Testis (tissue), 3 donors: Measurements from ENCODE around the gene MEGF11. TPM values are rescaled to one million over a fixed set of nuclear protein-coding genes. Genes with fewer than 3 reads are reported as not detected.
A peak's percentile ranks its signal among the peaks of the same experiment; 100 is the strongest.

Source experiments
- DNase-seq: peaks from one replicate; pipeline ENCODE4 v3.0.0-alpha.2; 2019
- H3K27ac ChIP-seq, 2 donors: fragments of 200-600 bp; sonication (generic); one replicate each; pipeline ENCODE4 v1.5.1; 2019
- H3K27me3 ChIP-seq: fragments of 200-600 bp; sonication (generic); one replicate; pipeline ENCODE4 v1.5.1; 2019
- H3K36me3 ChIP-seq: fragments of 200-600 bp; sonication (generic); one replicate; pipeline ENCODE4 v1.5.1; 2017; ENCODE audit warnings: low read depth; ENCODE audit errors: missing control alignments
- H3K4me1 ChIP-seq: fragments of 200-600 bp; sonication (generic); one replicate; pipeline ENCODE4 v1.5.1; 2019
- H3K4me3 ChIP-seq, 2 donors: fragments of 200-600 bp; sonication (generic); one replicate each; pipeline ENCODE4 v1.5.1; 2017 to 2019
- H3K9me3 ChIP-seq: fragments of 200-600 bp; sonication (generic); one replicate; pipeline ENCODE4 v1.5.1; 2017
- POLR2A ChIP-seq: fragments of 450-650 bp; IDR thresholded peaks from one replicate; pipeline ENCODE4 v1.6.1; 2017; ENCODE audit warnings: antibody characterized with exemption, mild to moderate bottlenecking, moderate library complexity
- WGBS, 2 donors: methylation state at CpG; one replicate each; pipeline ENCODE4 v1.1.5; 2018; 5-methylcytosine and 5-hydroxymethylcytosine counted together
- intact Hi-C: fragments of 100-400 bp; cut with DNase I; formaldehyde crosslinking; loops from one replicate; pipeline ENCODE4 v1.15.1; 2023; ENCODE audit warnings: low total_unique reads
- polyA plus RNA-seq: library from polyadenylated mRNA; stranded (reverse); fragments of 350-450 nt; fragmentation: Illumina TruSeq; extraction: RNeasy Lipid Tissue Mini Kit (QIAGEN cat#74804); gene quantifications from one replicate; pipeline ENCODE4 v1.2.3, GENCODE V29; 2014; ENCODE audit warnings: low read depth, low replicate concordance; ENCODE audit not compliant: insufficient read depth
- total RNA-seq, 2 donors: library from RNA; depleted of rRNA; stranded (reverse); fragments of >200 nt; gene quantifications; one replicate each; pipeline ENCODE4 v1.2.3, GENCODE V29; 2016
- TF ChIP-seq, protein P1 (sequence below), 3 experiments: fragments of 450-650 bp in 2 of 3; fragments of 200-600 bp in 1 of 3; sonication (generic) in 1 of 3; IDR thresholded peaks; one replicate each; pipeline ENCODE4 v1.5.1; 2016 to 2019; ENCODE audit warnings: antibody characterized with exemption in 3 of 3, mild to moderate bottlenecking in 2 of 3, moderate library complexity in 1 of 3

MEGF11 gene
- total and polyA plus RNA-seq, 3 donors from 2014 or later, result 4.5 to 18.7 (median 8.6) TPM

GRCh38 chr15:66144978-66145725, 108.4 kb downstream of the MEGF11 start:
- no peaks in the 10 kb centered on the region for H3K4me1 ChIP-seq
- no peak overlapping the region for H3K27ac ChIP-seq
- no peaks in the 10 kb centered on the region for H3K27me3 ChIP-seq
- TF ChIP-seq, protein P1, sequence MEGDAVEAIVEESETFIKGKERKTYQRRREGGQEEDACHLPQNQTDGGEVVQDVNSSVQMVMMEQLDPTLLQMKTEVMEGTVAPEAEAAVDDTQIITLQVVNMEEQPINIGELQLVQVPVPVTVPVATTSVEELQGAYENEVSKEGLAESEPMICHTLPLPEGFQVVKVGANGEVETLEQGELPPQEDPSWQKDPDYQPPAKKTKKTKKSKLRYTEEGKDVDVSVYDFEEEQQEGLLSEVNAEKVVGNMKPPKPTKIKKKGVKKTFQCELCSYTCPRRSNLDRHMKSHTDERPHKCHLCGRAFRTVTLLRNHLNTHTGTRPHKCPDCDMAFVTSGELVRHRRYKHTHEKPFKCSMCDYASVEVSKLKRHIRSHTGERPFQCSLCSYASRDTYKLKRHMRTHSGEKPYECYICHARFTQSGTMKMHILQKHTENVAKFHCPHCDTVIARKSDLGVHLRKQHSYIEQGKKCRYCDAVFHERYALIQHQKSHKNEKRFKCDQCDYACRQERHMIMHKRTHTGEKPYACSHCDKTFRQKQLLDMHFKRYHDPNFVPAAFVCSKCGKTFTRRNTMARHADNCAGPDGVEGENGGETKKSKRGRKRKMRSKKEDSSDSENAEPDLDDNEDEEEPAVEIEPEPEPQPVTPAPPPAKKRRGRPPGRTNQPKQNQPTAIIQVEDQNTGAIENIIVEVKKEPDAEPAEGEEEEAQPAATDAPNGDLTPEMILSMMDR (IDR thresholded peaks at IDR 0.05), result no peak
- TF ChIP-seq POLR2A, result no peak
- DNase-seq, result no peak
- no peaks in the 10 kb centered on the region for H3K36me3 ChIP-seq
- WGBS, 2 donors, result 83 to 87% methylated on average over 8 of the region's 8 CpGs
- intact Hi-C loops, result no loop called here
- H3K9me3 ChIP-seq, result no peaks in the 10 kb centered on the region
- no peak overlapping the region for H3K4me3 ChIP-seq

- intact Hi-C loops, result no loop called here
- Histone ChIP-seq H3K27me3 (no peaks in the 10 kb centered on the region), H3K9me3 (no peaks in the 10 kb centered on the region), H3K36me3 (no peaks in the 10 kb centered on the region), H3K4me1 (peaks cover 10% of the 10 kb centered on the region), H3K4me3 (no peak overlapping the region), H3K27ac (no peak overlapping the region)
- DNase-seq, result no peak
- no peak for TF ChIP-seq POLR2A
- TF ChIP-seq, protein P1 (IDR thresholded peaks at IDR 0.05), result no peak
- WGBS, 2 donors, result 81 to 90% methylated on average over 11 of the region's 11 CpGs
These were observed 111.3 kb downstream of the MEGF11 start for GRCh38 chr15:66142285-66142684.

GRCh38 chr15:66139591-66140207, 113.9 kb downstream of the MEGF11 start:
- no peaks in the 10 kb centered on the region for H3K36me3 ChIP-seq
- no peaks in the 10 kb centered on the region for H3K27me3 ChIP-seq
- H3K27ac ChIP-seq, result no peak overlapping the region
- DNase-seq, result no peak
- no peaks in the 10 kb centered on the region for H3K9me3 ChIP-seq
- peaks cover 10% of the 10 kb centered on the region for H3K4me1 ChIP-seq
- no peak overlapping the region for H3K4me3 ChIP-seq
- 85 to 91% methylated on average over 11 of the region's 11 CpGs for WGBS, 2 donors
- TF ChIP-seq, protein P1 (IDR thresholded peaks at IDR 0.05), result no peak
- TF ChIP-seq POLR2A, result no peak
- intact Hi-C loops, result no loop called here

DNA sequence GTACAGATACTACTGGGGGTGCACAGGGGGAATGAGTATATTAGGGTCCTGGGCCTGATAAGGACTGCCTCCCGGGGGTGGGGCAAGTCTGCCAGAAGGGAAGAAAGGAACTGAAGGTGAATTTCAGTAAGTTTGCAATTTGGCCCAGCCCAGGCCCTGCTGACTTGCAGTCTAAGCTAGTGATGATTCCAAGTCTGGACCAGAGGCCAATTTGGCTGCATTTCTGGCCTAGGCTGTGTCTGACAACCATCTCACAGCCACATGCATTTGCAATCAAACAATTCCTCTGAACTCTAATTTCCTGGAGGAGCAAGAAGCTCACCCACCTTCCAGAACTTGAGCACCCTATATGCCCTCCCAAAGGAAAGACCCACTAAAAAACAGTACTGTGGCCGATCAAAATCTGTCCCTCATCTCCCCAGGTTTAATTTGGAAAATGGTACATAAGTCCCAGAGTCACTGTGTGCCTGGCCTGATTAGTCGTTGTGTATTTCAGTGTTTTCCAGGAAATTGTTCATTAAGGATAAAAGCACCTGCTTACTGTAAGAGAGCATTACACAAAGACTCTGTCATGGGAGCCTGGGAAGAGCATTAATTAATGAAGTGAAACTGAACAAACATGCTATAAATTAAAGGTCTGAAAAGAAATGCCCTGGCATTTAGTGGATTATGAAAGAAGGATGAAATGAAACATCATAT, 114.5 kb downstream of the MEGF11 start:
- 53 to 58% methylated on average over 3 of the region's 3 CpGs for WGBS, 2 donors
- Histone ChIP-seq H3K27ac (no peak overlapping the region), H3K4me3 (no peak overlapping the region), H3K4me1 (peaks cover 14% of the 10 kb centered on the region), H3K9me3 (no peaks in the 10 kb centered on the region), H3K36me3 (no peaks in the 10 kb centered on the region), H3K27me3 (no peaks in the 10 kb centered on the region)
- intact Hi-C loops, result no loop called here
- DNase-seq, result peak; percentile 32
- TF ChIP-seq, protein P1 (IDR thresholded peaks at IDR 0.05), result no peak
- TF ChIP-seq POLR2A, result no peak
